Common myeloid progenitor, CD34-positive (primary cell): Measurements from ENCODE around the gene SMAD6.

Experiments used
- CTCF ChIA-PET: fragments of 350-600 bp; sonication (Branson Sonifier 250); formaldehyde crosslinking; loops from one replicate; lab custom pipeline; 2021; ENCODE audit warnings: antibody characterized with exemption; lab: Charles Lee
- POLR2A ChIA-PET: fragments of 350-600 bp; sonication (Branson Sonifier 250); formaldehyde crosslinking; loops from one replicate; lab custom pipeline; 2021; ENCODE audit warnings: antibody characterized with exemption; lab: Charles Lee
- DNase-seq, 3 donors: peaks; one replicate each; pipeline versions ENCODE4 v3.0.0 to v3.0.0-alpha.2; 2013
- H3K27ac ChIP-seq, 2 experiments: 1 replicate in 1 of 2; 2 replicates in 1 of 2; pipeline ENCODE4 v1.7.0; 2013; ENCODE audit warnings: inconsistent platforms in 2 of 2, low read length in 2 of 2, mild to moderate bottlenecking in 2 of 2, low read depth in 1 of 2, moderate library complexity in 1 of 2; ENCODE audit not compliant: severe bottlenecking in 2 of 2, insufficient read depth in 1 of 2, poor library complexity in 1 of 2
- H3K27me3 ChIP-seq, 5 experiments: replicated peaks in 2 of 5; 1 replicate in 3 of 5; 2 replicates in 2 of 5; pipeline versions ENCODE4 v1.6.1 to v1.7.0; 2013; ENCODE audit warnings: low read length in 4 of 5, mild to moderate bottlenecking in 2 of 5, moderate library complexity in 2 of 5, inconsistent platforms in 1 of 5; ENCODE audit not compliant: insufficient read depth in 5 of 5, control insufficient read depth in 4 of 5
- H3K36me3 ChIP-seq, 4 experiments: 1 replicate in 2 of 4; 2 replicates in 2 of 4; pipeline versions ENCODE4 v1.6.1 to v1.7.0; 2013; ENCODE audit warnings: low read length in 3 of 4, control low read depth in 1 of 4, mild to moderate bottlenecking in 1 of 4; ENCODE audit not compliant: control insufficient read depth in 4 of 4, insufficient read depth in 4 of 4
- H3K4me1 ChIP-seq, 4 experiments: 1 replicate in 3 of 4; 2 replicates in 1 of 4; pipeline versions ENCODE4 v1.6.1 to v1.7.1; 2013; ENCODE audit warnings: low read length in 3 of 4, mild to moderate bottlenecking in 3 of 4, control low read depth in 1 of 4, inconsistent platforms in 1 of 4, moderate library complexity in 1 of 4; ENCODE audit not compliant: control insufficient read depth in 4 of 4, insufficient read depth in 4 of 4; ENCODE audit errors: control extremely low read depth in 1 of 4
- H3K4me3 ChIP-seq, 7 experiments: 1 replicate in 4 of 7; 2 replicates in 3 of 7; pipeline versions ENCODE4 v1.5.1 to v1.7.0; 2013; ENCODE audit warnings: mild to moderate bottlenecking in 7 of 7, low read length in 6 of 7, moderate library complexity in 6 of 7, inconsistent platforms in 2 of 7, low read depth in 2 of 7, control low read depth in 1 of 7; ENCODE audit not compliant: insufficient read depth in 4 of 7, control insufficient read depth in 1 of 7; ENCODE audit errors: extremely low read depth in 1 of 7
- H3K9me3 ChIP-seq, 5 experiments: 1 replicate in 4 of 5; 2 replicates in 1 of 5; pipeline versions ENCODE4 v1.6.1 to v1.7.1; 2013; ENCODE audit warnings: low read length in 4 of 5, mild to moderate bottlenecking in 2 of 5, inconsistent platforms in 1 of 5, low read depth in 1 of 5, moderate library complexity in 1 of 5; ENCODE audit not compliant: control insufficient read depth in 4 of 5, insufficient read depth in 2 of 5; ENCODE audit errors: control extremely low read depth in 1 of 5
- WGBS: methylation state at CpG from one replicate; pipeline ENCODE4 v1.1.5; 2013; ENCODE audit not compliant: insufficient coverage; 5-methylcytosine and 5-hydroxymethylcytosine counted together

SMAD6 gene

GRCh38 chr15:66740802-66741201 lies 38.8 kb downstream of the SMAD6 start:
- Histone ChIP-seq H3K4me3 (no peak overlapping the region), H3K4me1 (peaks cover 0 to 16% (median 3%) of the 10 kb centered on the region in 4 experiments), H3K27ac (no peak overlapping the region), H3K9me3 (no peaks in the 10 kb centered on the region), H3K27me3 (no peaks in the 10 kb centered on the region), H3K36me3 (no peaks in the 10 kb centered on the region)
- ChIA-PET POLR2A (no interaction called here), CTCF (no interaction called here)
- WGBS: 96% methylated on average over 6 of the region's 8 CpGs
- DNase-seq: no peak

- H3K4me1 ChIP-seq: peaks cover 0 to 20% (median 3%) of the 10 kb centered on the region in 4 experiments
- H3K9me3 ChIP-seq: no peaks in the 10 kb centered on the region
- no peak overlapping the region for H3K4me3 ChIP-seq
- no peak for DNase-seq
- WGBS: 98% methylated on average over 5 of the region's 5 CpGs
- CTCF ChIA-PET: interaction anchor here (1.2 kb wide), 1 partner anchor 32 kb away, joined by 3 read pairs; no protein-coding TSS in a partner anchor
- H3K27me3 ChIP-seq: no peaks in the 10 kb centered on the region
- no peak overlapping the region for H3K27ac ChIP-seq
- no peaks in the 10 kb centered on the region for H3K36me3 ChIP-seq
- POLR2A ChIA-PET: no interaction called here
Measured at GRCh38 chr15:66741646-66742045, 39.6 kb downstream of the SMAD6 start.

- CTCF ChIA-PET: interaction anchor here (0.9 to 1.2 kb wide), 2 partner anchors 31 to 36 kb away, joined by 3 read pairs; no protein-coding TSS in a partner anchor
- Histone ChIP-seq H3K27me3 (no peaks in the 10 kb centered on the region), H3K4me3 (no peak overlapping the region), H3K27ac (no peak overlapping the region), H3K36me3 (no peaks in the 10 kb centered on the region), H3K4me1 (peaks cover 0 to 20% (median 3%) of the 10 kb centered on the region in 4 experiments), H3K9me3 (no peaks in the 10 kb centered on the region)
- 93% methylated on average over 4 of the region's 6 CpGs for WGBS
- POLR2A ChIA-PET: no interaction called here
- DNase-seq: no peak
Measured at GRCh38 chr15:66742286-66742685, 40.2 kb downstream of the SMAD6 start.

GRCh38 chr15:66743204-66743603 lies 41.2 kb downstream of the SMAD6 start:
- no peak for DNase-seq
- ChIA-PET CTCF (interaction anchor here (0.7 to 0.9 kb wide), 3 partner anchors 30 to 620 kb away, joined by 3 read pairs; no protein-coding TSS in a partner anchor), POLR2A (interaction anchor here (0.8 kb wide), 1 partner anchor 15 kb away, joined by 6 read pairs; no protein-coding TSS in a partner anchor)
- H3K9me3 ChIP-seq: no peaks in the 10 kb centered on the region
- H3K4me1 ChIP-seq: peaks cover 0 to 20% (median 3%) of the 10 kb centered on the region in 4 experiments
- H3K36me3 ChIP-seq: no peaks in the 10 kb centered on the region
- 98% methylated on average over 4 of the region's 5 CpGs for WGBS
- no peak overlapping the region for H3K4me3 ChIP-seq
- H3K27me3 ChIP-seq: no peaks in the 10 kb centered on the region
- H3K27ac ChIP-seq: no peak overlapping the region

- H3K9me3 ChIP-seq: no peaks in the 10 kb centered on the region
- 78% methylated on average over 14 of the region's 15 CpGs for WGBS
- H3K27ac ChIP-seq: no peak overlapping the region
- no peaks in the 10 kb centered on the region for H3K36me3 ChIP-seq
- ChIA-PET CTCF (interaction anchor here (0.7 to 1.4 kb wide), 2 partner anchors 22 to 620 kb away, joined by 3 read pairs; no protein-coding TSS in a partner anchor), POLR2A (interaction anchor here (0.8 kb wide), 1 partner anchor 16 kb away, joined by 6 read pairs; no protein-coding TSS in a partner anchor)
- peaks cover 0 to 20% (median 3%) of the 10 kb centered on the region in 4 experiments for H3K4me1 ChIP-seq
- no peak overlapping the region for H3K4me3 ChIP-seq
- H3K27me3 ChIP-seq: no peaks in the 10 kb centered on the region
- DNase-seq: no peak
Measured at GRCh38 chr15:66743703-66744536, 41.9 kb downstream of the SMAD6 start.

GRCh38 chr15:66744610-66745279 lies 42.7 kb downstream of the SMAD6 start:
- Histone ChIP-seq H3K4me1 (peaks cover 0 to 20% (median 3%) of the 10 kb centered on the region in 4 experiments), H3K27ac (no peak overlapping the region), H3K36me3 (no peaks in the 10 kb centered on the region), H3K9me3 (no peaks in the 10 kb centered on the region), H3K27me3 (no peaks in the 10 kb centered on the region), H3K4me3 (no peak overlapping the region)
- DNase-seq: no peak
- 94% methylated on average over 3 of the region's 4 CpGs for WGBS
- ChIA-PET POLR2A (no interaction called here), CTCF (interaction anchor here (1.4 to 1.8 kb wide), 2 partner anchors 9 to 21 kb away, joined by 3 to 10 read pairs; no protein-coding TSS in a partner anchor)
